ENCODE results near the gene EGLN2. TPM values are rescaled to one million over a fixed set of nuclear protein-coding genes. Genes with fewer than 3 reads are reported as not detected.
A peak's percentile ranks its signal among the peaks of the same experiment; 100 is the strongest.

Gene EGLN2
- total and polyA plus RNA-seq, 7 experiments from 2014 or later, result 122 to 254 (median 157) TPM

DNA sequence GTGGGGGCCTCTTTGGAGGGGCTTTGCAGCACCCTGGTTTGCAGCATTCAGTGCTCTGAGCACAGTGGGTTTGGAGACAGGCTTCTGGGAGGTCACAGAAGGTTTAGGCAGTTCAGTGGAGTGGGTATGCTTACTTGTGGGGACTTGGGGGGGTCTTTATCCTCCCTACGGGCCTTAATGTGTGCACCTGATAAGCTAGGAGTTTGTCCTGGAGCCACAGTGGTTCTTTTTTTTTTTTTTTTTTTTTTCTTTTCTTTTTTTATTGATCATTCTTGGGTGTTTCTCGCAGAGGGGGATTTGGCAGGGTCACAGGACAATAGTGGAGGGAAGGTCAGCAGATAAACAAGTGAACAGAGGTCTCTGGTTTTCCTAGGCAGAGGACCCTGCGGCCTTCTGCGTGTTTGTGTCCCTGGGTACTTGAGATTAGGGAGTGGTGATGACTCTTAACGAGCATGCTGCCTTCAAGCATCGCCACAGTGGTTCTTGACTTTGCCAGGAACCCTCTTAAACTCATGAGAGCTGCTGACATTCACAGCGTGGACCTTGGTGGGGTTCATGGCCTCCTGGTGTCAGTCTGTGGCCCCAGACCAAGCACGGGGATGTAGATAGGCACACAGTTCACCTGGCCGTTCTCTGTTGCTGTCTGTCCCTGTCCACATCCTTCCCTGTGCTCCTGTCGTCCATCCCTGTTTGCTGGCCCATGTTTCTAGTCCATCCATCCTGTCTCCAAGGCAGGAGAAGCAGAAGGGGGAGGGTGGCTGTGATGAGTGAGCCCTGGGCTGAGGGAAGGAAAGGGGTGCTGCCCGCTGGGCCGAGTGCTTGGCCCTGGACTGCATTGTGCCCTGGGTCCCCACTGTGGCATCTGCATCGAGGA lies 2.7 kb downstream of the EGLN2 start:
- H3K36me3 ChIP-seq (ENCODE audit: control insufficient read depth in 2 of 3, insufficient read depth in 3 of 3, low read length in 3 of 3), result peaks cover 0 to 25% (median 0%) of the 10 kb centered on the region in 3 experiments
- H3K4me1 ChIP-seq (ENCODE audit: control insufficient read depth in 2 of 2, insufficient read depth in 2 of 2, low read length in 2 of 2), result peaks cover 68 to 72% of the 10 kb centered on the region in 2 donors
- DNase-seq (no peak), ATAC-seq (no peak)
- peaks cover 58 to 84% (median 77%) of the 10 kb centered on the region in 7 donors for H3K4me1 Mint-ChIP-seq
- H3K27ac ChIP-seq (ENCODE audit: low read depth, low read length), result peak overlapping the region; percentile 87
- ChIA-PET POLR2A (interaction anchor here (0.6 to 8.7 kb wide), 9 partner anchors 10 to 1365 kb away, joined by 3 to 84 read pairs (median 4); partner anchors contain the start of genes ACTMAP, RAB4B and SNRPA), CTCF (interaction anchor here (0.9 kb wide), 3 partner anchors 51 to 118 kb away, joined by 3 to 4 read pairs (median 3); partner anchors contain the start of genes ACTMAP and SNRPA)
- H3K9me3 ChIP-seq (ENCODE audit: control insufficient read depth in 2 of 3, low read length in 3 of 3), result no peaks in the 10 kb centered on the region
- no peaks in the 10 kb centered on the region for H3K27me3 ChIP-seq (ENCODE audit: control insufficient read depth in 2 of 2, insufficient read depth in 2 of 2, low read length in 2 of 2)
- H3K4me3 Mint-ChIP-seq, result peak overlapping the region; percentile 80 to 100 (median 94)
- intact Hi-C loops (cut with micrococcal nuclease), result loop anchor here (5.0 kb wide), 3 partner anchors 359 to 551 kb away; partner anchors contain the start of genes SERTAD3 (in 1 of the 2) and TGFB1 (in 1 of the 2)
- peak overlapping the region; percentile 54 for H3K4me3 ChIP-seq (ENCODE audit: low read length)
- peak overlapping the region; percentile 80 to 99 (median 98) for H3K27ac Mint-ChIP-seq
- no peaks in the 10 kb centered on the region for H3K9me3 Mint-ChIP-seq
- peaks cover 0 to 41% (median 6%) of the 10 kb centered on the region in 5 donors for H3K36me3 Mint-ChIP-seq
- H3K27me3 Mint-ChIP-seq, result no peaks in the 10 kb centered on the region

- peaks cover 0 to 43% (median 8%) of the 10 kb centered on the region in 5 donors for H3K36me3 Mint-ChIP-seq
- no peaks in the 10 kb centered on the region for H3K9me3 ChIP-seq (ENCODE audit: control insufficient read depth in 2 of 3, low read length in 3 of 3)
- H3K4me1 ChIP-seq (ENCODE audit: control insufficient read depth in 2 of 2, insufficient read depth in 2 of 2, low read length in 2 of 2), result peaks cover 75 to 80% of the 10 kb centered on the region in 2 donors
- peak overlapping the region; percentile 95 to 99 (median 98) for H3K27ac Mint-ChIP-seq
- POLR2A ChIA-PET, result interaction anchor here (0.9 to 8.7 kb wide), 8 partner anchors 9 to 460 kb away, joined by 3 to 84 read pairs (median 5); partner anchors contain the start of genes ACTMAP, RAB4B and SNRPA
- peak overlapping the region; percentile 54 for H3K4me3 ChIP-seq (ENCODE audit: low read length)
- intact Hi-C loops (cut with micrococcal nuclease), result loop anchor here (5.0 kb wide), 3 partner anchors 360 to 550 kb away; partner anchors contain the start of genes SERTAD3 (in 1 of the 2) and TGFB1 (in 1 of the 2)
- peak overlapping the region; percentile 80 to 100 (median 94) for H3K4me3 Mint-ChIP-seq
- H3K36me3 ChIP-seq (ENCODE audit: control insufficient read depth in 2 of 3, insufficient read depth in 3 of 3, low read length in 3 of 3), result peaks cover 0 to 28% (median 0%) of the 10 kb centered on the region in 3 experiments
- H3K9me3 Mint-ChIP-seq, result no peaks in the 10 kb centered on the region
- no peaks in the 10 kb centered on the region for H3K27me3 ChIP-seq (ENCODE audit: control insufficient read depth in 2 of 2, insufficient read depth in 2 of 2, low read length in 2 of 2)
- H3K27me3 Mint-ChIP-seq, result no peaks in the 10 kb centered on the region
- CTCF ChIA-PET, result no interaction called here
- ATAC-seq, result no peak
- peak overlapping the region; percentile 87 for H3K27ac ChIP-seq (ENCODE audit: low read depth, low read length)
- no peak for DNase-seq
- peaks cover 64 to 88% (median 85%) of the 10 kb centered on the region in 7 donors for H3K4me1 Mint-ChIP-seq
Measured at GRCh38 chr19:40802300-40803169, 3.5 kb downstream of the EGLN2 start.

- H3K4me3 ChIP-seq (ENCODE audit: low read length), result peak overlapping the region; percentile 54
- H3K36me3 Mint-ChIP-seq, result peaks cover 0 to 46% (median 8%) of the 10 kb centered on the region in 5 donors
- no peaks in the 10 kb centered on the region for H3K9me3 ChIP-seq (ENCODE audit: control insufficient read depth in 2 of 3, low read length in 3 of 3)
Measured at GRCh38 chr19:40803170-40803856, 4.3 kb downstream of the EGLN2 start.

DNA sequence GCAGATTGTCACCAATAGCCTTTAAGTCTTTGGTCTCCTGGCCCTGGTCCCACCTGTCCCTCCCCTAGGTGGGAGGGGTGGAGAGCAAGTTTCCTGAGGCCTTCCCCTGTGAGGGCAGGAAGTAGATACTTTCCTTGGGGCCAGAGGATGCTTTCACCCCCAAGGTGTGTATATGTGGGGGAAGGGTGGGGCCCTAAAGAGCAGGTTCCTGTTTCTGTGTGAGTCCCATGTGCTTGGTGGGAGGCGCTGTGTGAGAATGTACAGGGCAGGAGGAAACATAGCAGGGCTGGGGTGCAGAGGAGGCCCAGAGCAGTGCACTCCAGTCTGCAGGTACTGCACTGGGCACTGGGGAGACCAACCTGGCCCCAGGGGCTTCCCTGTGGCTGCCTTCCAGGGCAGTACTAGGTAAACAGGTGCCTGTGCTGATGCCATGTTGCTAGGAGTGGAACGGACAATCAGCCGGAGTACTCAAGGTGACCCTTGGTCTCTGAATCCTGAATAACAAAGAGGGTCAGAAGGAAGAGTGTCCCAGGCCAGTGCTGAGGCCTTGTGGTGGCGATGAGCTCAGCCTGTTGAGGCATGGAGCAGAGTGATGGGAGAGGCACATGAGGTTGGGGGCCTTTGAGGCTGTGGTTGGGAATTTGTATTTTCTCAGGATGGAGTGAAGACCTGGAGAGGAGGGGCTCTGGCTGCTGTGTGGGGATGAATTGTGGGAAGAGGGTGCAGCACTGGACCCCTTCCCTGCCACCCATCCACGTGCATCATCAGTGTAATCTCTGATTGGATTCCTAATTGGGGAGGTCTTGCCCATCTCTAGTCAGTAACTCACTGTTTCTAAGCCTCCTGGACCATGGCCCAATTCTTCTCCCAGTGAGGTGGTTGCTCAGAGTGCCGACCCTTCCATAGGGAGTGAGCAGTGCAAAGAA lies 5.1 kb downstream of the EGLN2 start:
- no peaks in the 10 kb centered on the region for H3K9me3 ChIP-seq (ENCODE audit: control insufficient read depth in 2 of 3, low read length in 3 of 3)
- Mint-ChIP-seq H3K9me3 (no peaks in the 10 kb centered on the region), H3K27me3 (no peaks in the 10 kb centered on the region), H3K36me3 (peaks cover 0 to 42% (median 8%) of the 10 kb centered on the region in 5 donors), H3K4me3 (peak overlapping the region; percentile 80 to 100 (median 94)), H3K4me1 (peaks cover 64 to 92% (median 84%) of the 10 kb centered on the region in 7 donors), H3K27ac (peak overlapping the region; percentile 95 to 99 (median 98))
- ChIA-PET CTCF (interaction anchor here (0.6 to 3.4 kb wide), 3 partner anchors 15 to 141 kb away, joined by 3 to 15 read pairs (median 10); no protein-coding TSS in a partner anchor), POLR2A (interaction anchor here (1.0 to 8.7 kb wide), 7 partner anchors 7 to 459 kb away, joined by 6 to 84 read pairs (median 8); partner anchors contain the start of genes ACTMAP, EGLN2, RAB4B and SNRPA)
- no peaks in the 10 kb centered on the region for H3K27me3 ChIP-seq (ENCODE audit: control insufficient read depth in 2 of 2, insufficient read depth in 2 of 2, low read length in 2 of 2)
- H3K4me3 ChIP-seq (ENCODE audit: low read length), result peak overlapping the region; percentile 54
- H3K36me3 ChIP-seq (ENCODE audit: control insufficient read depth in 2 of 3, insufficient read depth in 3 of 3, low read length in 3 of 3), result peaks cover 0 to 43% (median 8%) of the 10 kb centered on the region in 3 experiments
- ATAC-seq (peak; percentile 55), DNase-seq (peak in 8 of 9 donors; percentile 48 to 90 (median 82))
- intact Hi-C loops (cut with micrococcal nuclease), result loop anchor here (1.0 to 5.0 kb wide), 8 partner anchors 15 to 548 kb away; partner anchors contain the start of genes SNRPA (in 2 of the 2), RAB4B (in 1 of the 2), SERTAD3 (in 1 of the 2) and TGFB1 (in 1 of the 2)
- H3K4me1 ChIP-seq (ENCODE audit: control insufficient read depth in 2 of 2, insufficient read depth in 2 of 2, low read length in 2 of 2), result peaks cover 78 to 79% of the 10 kb centered on the region in 2 donors
- peak overlapping the region; percentile 87 for H3K27ac ChIP-seq (ENCODE audit: low read depth, low read length)

More at GRCh38 chr19:40803170-40803856, 4.3 kb downstream of the EGLN2 start:
- Histone ChIP-seq H3K36me3 (ENCODE audit: control insufficient read depth in 2 of 3, insufficient read depth in 3 of 3, low read length in 3 of 3) (peaks cover 0 to 36% (median 6%) of the 10 kb centered on the region in 3 experiments), H3K4me1 (ENCODE audit: control insufficient read depth in 2 of 2, insufficient read depth in 2 of 2, low read length in 2 of 2) (peaks cover 76 to 79% of the 10 kb centered on the region in 2 donors), H3K27ac (ENCODE audit: low read depth, low read length) (peak overlapping the region; percentile 87), H3K27me3 (ENCODE audit: control insufficient read depth in 2 of 2, insufficient read depth in 2 of 2, low read length in 2 of 2) (no peaks in the 10 kb centered on the region)
- ATAC-seq (no peak), DNase-seq (no peak)
- peak overlapping the region; percentile 80 to 100 (median 94) for H3K4me3 Mint-ChIP-seq
- H3K27ac Mint-ChIP-seq, result peak overlapping the region; percentile 95 to 99 (median 98)
- POLR2A ChIA-PET, result interaction anchor here (0.9 to 8.7 kb wide), 8 partner anchors 8 to 460 kb away, joined by 3 to 84 read pairs (median 6); partner anchors contain the start of genes ACTMAP, RAB4B and SNRPA
- no peaks in the 10 kb centered on the region for H3K9me3 Mint-ChIP-seq
- CTCF ChIA-PET, result interaction anchor here (0.6 kb wide), 1 partner anchor 140 kb away, joined by 3 read pairs; no protein-coding TSS in a partner anchor
- intact Hi-C loops (cut with micrococcal nuclease), result loop anchor here (5.0 kb wide), 3 partner anchors 361 to 549 kb away; partner anchors contain the start of genes SERTAD3 (in 1 of the 2) and TGFB1 (in 1 of the 2)
- H3K27me3 Mint-ChIP-seq, result no peaks in the 10 kb centered on the region
- H3K4me1 Mint-ChIP-seq, result peaks cover 66 to 88% (median 83%) of the 10 kb centered on the region in 7 donors

All from naive thymus-derived CD4-positive, alpha-beta T cell (primary cell).